ENCODE measurements around the gene ZNF653. TPM values are rescaled to one million over a fixed set of nuclear protein-coding genes. Genes with fewer than 3 reads are reported as not detected.
A peak's percentile ranks its signal among the peaks of the same experiment; 100 is the strongest.

ZNF653 gene
- total and polyA plus RNA-seq, 9 of the 15 experiments (the other 6 are each of a cell fraction or from before 2014, with no cell fraction given), result 1.6 to 8.0 (median 4.2) TPM; not detected in 2

DNA sequence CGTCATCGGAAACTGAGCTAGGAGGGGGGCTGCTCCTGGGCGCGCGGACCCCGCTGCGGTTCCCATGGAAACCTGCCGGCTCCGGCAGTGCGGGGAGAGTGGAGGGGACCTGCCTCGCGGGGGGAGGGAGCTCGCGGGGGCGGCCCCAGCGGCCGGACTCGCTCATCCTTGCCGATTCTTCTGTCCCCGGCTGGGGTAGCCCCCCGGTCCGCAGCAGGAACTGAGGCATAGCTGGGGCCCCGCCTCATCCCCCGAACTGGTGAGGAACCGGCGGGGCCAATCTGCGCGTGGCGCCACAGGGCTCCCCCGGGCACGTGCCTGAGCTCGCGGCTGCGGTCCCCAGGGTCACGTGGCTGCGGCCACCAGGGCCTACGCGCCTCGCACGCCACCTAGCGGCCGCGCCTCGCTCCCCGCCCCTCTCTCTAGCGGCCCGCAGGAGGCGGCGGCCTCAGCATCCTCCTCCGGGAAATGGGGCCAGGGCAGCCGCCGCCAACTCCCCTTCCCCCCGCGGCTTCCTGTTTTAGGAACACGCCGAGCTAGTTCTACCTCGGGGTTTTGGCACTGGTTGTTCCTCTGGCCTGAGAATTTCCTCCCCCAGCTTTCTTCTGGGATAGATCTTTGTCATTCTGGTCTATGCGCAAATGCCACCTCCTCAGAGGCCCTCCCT lies 23.1 kb downstream of the ZNF653 start (continued):
- TF ChIP-seq, protein P1, sequence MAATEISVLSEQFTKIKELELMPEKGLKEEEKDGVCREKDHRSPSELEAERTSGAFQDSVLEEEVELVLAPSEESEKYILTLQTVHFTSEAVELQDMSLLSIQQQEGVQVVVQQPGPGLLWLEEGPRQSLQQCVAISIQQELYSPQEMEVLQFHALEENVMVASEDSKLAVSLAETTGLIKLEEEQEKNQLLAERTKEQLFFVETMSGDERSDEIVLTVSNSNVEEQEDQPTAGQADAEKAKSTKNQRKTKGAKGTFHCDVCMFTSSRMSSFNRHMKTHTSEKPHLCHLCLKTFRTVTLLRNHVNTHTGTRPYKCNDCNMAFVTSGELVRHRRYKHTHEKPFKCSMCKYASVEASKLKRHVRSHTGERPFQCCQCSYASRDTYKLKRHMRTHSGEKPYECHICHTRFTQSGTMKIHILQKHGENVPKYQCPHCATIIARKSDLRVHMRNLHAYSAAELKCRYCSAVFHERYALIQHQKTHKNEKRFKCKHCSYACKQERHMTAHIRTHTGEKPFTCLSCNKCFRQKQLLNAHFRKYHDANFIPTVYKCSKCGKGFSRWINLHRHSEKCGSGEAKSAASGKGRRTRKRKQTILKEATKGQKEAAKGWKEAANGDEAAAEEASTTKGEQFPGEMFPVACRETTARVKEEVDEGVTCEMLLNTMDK (IDR thresholded peaks at IDR 0.05; ENCODE audit: borderline replicate concordance, insufficient read depth, low read depth, low read length, poor library complexity, severe bottlenecking), result peak; percentile 88
- TF ChIP-seq RAD21 (CRISPR knock-in tag; conservative IDR thresholded peaks at IDR 0.05 in 1 of 2, IDR thresholded peaks at IDR 0.05 in 1 of 2) (peak; percentile 89 to 93), JUND (IDR thresholded peaks at IDR 0.05; ENCODE audit: borderline replicate concordance, low read depth, low read length) (peak; percentile 40; the same call in 1 of the 2 replicates), JUND (tag; IDR thresholded peaks at IDR 0.05; ENCODE audit: borderline replicate concordance, low read depth, low read length) (no peak; the same call in 2 of the 3 replicates), EP400 (IDR thresholded peaks at IDR 0.05) (peak; percentile 90), HMG20B (CRISPR knock-in tag; IDR thresholded peaks at IDR 0.05) (no peak), STAG1 (CRISPR knock-in tag; IDR thresholded peaks at IDR 0.05; ENCODE audit: borderline replicate concordance) (peak; percentile 96), MTA3 (IDR thresholded peaks at IDR 0.05; ENCODE audit: borderline replicate concordance) (peak; percentile 90; the same call in 1 of the 2 replicates), ZC3H8 (IDR thresholded peaks at IDR 0.05) (no peak), GABPA (tag; conservative IDR thresholded peaks at IDR 0.05; ENCODE audit: low read depth) (0 out of 2 replicates have a peak, but pooled peaks have one; percentile 10), NFATC3 (IDR thresholded peaks at IDR 0.05) (peak; percentile 92; the same call in 1 of the 2 replicates), HDAC1 (IDR thresholded peaks at IDR 0.05) (peak in 1 of 2 experiments; percentile 93; a peak in 2 of 4 replicates), BRD9 (IDR thresholded peaks at IDR 0.05; ENCODE audit: low read depth, partially characterized antibody) (no peak), HIVEP1 (CRISPR knock-in tag; IDR thresholded peaks at IDR 0.05) (0 out of 2 replicates have a peak, but pooled peaks have one; percentile 74), CBFA2T3 (IDR thresholded peaks at IDR 0.05) (0 out of 2 replicates have a peak, but pooled peaks have one; percentile 23), SIX5 (IDR thresholded peaks at IDR 0.05; ENCODE audit: borderline replicate concordance in 1 of 2, insufficient read depth in 1 of 2, low read depth in 1 of 2, low read length in 2 of 2) (no peak), SAFB (IDR thresholded peaks at IDR 0.05; ENCODE audit: borderline replicate concordance, low read depth, low read length) (0 out of 2 replicates have a peak, but pooled peaks have one; percentile 38), ZNF263 (CRISPR knock-in tag; IDR thresholded peaks at IDR 0.05; ENCODE audit: borderline replicate concordance) (peak; percentile 87)
- TF ChIP-seq, protein P2, sequence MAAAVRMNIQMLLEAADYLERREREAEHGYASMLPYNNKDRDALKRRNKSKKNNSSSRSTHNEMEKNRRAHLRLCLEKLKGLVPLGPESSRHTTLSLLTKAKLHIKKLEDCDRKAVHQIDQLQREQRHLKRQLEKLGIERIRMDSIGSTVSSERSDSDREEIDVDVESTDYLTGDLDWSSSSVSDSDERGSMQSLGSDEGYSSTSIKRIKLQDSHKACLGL (CRISPR knock-in tag; IDR thresholded peaks at IDR 0.05; ENCODE audit: borderline replicate concordance, poor library complexity, severe bottlenecking), result peak; percentile 75
- TF ChIP-seq, protein P3, sequence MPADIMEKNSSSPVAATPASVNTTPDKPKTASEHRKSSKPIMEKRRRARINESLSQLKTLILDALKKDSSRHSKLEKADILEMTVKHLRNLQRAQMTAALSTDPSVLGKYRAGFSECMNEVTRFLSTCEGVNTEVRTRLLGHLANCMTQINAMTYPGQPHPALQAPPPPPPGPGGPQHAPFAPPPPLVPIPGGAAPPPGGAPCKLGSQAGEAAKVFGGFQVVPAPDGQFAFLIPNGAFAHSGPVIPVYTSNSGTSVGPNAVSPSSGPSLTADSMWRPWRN (IDR thresholded peaks at IDR 0.05; ENCODE audit: low read depth), result peak; percentile 92
- TF ChIP-seq, protein P4, sequence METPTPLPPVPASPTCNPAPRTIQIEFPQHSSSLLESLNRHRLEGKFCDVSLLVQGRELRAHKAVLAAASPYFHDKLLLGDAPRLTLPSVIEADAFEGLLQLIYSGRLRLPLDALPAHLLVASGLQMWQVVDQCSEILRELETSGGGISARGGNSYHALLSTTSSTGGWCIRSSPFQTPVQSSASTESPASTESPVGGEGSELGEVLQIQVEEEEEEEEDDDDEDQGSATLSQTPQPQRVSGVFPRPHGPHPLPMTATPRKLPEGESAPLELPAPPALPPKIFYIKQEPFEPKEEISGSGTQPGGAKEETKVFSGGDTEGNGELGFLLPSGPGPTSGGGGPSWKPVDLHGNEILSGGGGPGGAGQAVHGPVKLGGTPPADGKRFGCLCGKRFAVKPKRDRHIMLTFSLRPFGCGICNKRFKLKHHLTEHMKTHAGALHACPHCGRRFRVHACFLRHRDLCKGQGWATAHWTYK (CRISPR knock-in tag; IDR thresholded peaks at IDR 0.05), result peak; percentile 76; the same call in 1 of the 2 replicates
- TF ChIP-seq, protein P5, sequence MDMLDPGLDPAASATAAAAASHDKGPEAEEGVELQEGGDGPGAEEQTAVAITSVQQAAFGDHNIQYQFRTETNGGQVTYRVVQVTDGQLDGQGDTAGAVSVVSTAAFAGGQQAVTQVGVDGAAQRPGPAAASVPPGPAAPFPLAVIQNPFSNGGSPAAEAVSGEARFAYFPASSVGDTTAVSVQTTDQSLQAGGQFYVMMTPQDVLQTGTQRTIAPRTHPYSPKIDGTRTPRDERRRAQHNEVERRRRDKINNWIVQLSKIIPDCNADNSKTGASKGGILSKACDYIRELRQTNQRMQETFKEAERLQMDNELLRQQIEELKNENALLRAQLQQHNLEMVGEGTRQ (CRISPR knock-in tag; IDR thresholded peaks at IDR 0.05), result peak; percentile 99

Data from K562 (cell line).